Stimulated activated CD4-positive, alpha-beta T cell treated with anti-CD3 and anti-CD28 coated beads, Interleukin-12 subunit alpha, Interleukin-12 subunit beta, amount 100 ng/mL, for 48 hours (primary cell): ENCODE data around the gene SHISAL1.

ENCODE experiments used
- DNase-seq, 3 donors: peaks; one replicate each; pipeline ENCODE4 v3.0.0-alpha.2; 2020; ENCODE audit warnings: low read depth in 2 of 3, low spot score in 1 of 3

SHISAL1 gene

GRCh38 chr22:44344407-44344806, 31.7 kb upstream of the SHISAL1 start:
- DNase-seq = no peak

- no peak for DNase-seq
These were observed 29.7 kb upstream of the SHISAL1 start for GRCh38 chr22:44342347-44342956.

GRCh38 chr22:44341431-44342346, 28.9 kb upstream of the SHISAL1 start:
- no peak for DNase-seq

- no peak for DNase-seq
These were observed 27.8 kb upstream of the SHISAL1 start for GRCh38 chr22:44340271-44341239.

DNA sequence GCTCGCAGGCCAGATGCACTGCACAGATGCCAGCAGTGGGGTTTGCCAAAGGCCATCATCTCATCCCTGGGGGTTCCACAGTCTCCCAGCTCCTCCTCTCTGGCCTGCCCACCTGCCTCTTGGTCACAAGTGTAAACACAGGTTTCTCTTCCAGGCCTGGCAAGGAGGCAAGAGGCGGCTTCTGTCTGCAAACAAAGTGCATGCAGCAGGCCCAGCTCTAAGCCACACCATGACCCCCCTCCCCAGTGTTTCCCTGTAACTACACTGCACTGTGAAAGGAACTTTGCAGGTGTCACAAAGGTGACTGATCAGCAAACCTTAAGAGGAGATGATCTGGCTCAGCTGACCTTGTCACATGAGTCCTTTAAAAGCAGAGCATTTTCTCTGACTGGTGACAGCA, 26.2 kb upstream of the SHISAL1 start:
- DNase-seq = no peak

GRCh38 chr22:44338177-44338810, 25.5 kb upstream of the SHISAL1 start:
- no peak for DNase-seq

GRCh38 chr22:44337678-44338004, 24.9 kb upstream of the SHISAL1 start:
- peak in 1 of 3 donors; percentile 14 for DNase-seq

DNA sequence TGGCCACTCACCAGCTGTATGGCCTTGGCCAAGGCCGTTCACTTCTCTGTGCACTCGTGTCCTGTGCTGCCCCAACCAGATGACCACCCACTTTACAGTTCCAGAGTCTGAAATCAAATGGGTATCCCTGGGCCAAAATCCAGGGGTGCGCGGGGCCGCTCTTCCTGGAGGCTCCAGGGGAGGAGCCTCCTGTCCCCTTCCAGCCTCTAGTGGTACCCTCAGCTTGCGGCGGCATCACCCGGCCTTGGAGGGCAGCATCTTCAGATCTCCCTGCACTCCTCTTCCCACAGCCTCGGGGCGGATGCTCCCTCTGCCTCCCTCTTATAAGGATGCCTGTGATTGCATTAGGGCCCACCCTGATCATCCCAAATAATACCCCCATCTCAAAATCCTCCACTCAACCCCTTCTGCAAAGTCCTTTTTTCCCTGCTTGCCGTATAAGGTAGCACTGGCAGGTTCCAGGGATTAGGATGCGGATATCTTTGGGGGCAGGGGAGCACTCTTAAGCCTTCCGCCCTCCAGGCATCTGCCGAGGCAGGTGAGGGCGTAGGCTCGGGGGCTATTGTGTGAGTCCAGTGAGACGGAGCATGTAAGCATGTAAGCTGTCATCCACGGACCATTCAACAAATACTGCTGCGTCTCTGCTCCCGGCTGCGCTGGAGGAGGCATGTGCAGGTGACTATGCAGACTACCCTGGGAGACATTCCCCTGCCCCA, 24.4 kb upstream of the SHISAL1 start:
- no peak for DNase-seq

DNA sequence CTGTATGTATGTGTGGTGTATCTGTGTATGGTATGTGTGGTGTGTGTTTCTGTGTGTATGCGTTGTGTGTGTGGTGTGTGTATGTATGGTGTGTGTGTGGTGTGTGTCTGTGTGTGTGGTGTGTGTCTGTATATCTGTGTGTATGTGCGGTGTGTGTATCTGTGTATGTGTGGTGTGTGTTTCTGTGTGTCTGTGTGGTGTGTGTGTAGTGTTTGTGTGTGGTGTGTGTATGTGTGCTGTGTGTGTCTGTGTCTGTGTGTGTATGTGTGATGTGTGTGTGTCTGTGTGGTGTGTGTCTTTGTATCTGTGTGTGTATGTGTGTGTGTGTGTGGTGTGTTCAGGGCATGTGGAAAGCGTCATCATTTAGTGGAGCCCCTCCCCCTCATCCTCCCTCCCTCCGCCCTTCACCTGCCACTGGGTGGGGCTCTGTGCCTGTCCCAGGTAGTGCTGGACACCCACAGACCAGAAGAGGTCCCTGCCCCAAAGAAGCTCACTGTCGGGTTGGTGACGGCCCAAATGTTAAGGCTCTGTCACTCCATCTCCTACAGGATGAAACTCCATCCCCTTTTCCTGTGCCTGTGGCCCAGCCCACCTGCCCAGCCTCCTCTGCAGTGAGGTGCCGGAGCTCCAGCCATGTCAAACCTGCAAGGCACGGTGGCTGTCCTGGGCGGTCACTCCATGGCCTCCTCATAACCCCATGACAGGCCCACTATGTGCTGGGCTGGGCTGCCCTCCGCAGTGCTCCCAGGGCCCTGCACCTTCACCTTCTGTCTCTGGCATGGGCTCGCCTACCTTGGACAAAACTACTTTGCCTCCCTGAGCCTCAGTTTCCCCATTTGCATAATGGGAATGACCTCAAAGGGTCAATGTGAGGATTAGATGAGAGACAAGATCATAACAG, 23.4 kb upstream of the SHISAL1 start:
- DNase-seq = no peak

DNA sequence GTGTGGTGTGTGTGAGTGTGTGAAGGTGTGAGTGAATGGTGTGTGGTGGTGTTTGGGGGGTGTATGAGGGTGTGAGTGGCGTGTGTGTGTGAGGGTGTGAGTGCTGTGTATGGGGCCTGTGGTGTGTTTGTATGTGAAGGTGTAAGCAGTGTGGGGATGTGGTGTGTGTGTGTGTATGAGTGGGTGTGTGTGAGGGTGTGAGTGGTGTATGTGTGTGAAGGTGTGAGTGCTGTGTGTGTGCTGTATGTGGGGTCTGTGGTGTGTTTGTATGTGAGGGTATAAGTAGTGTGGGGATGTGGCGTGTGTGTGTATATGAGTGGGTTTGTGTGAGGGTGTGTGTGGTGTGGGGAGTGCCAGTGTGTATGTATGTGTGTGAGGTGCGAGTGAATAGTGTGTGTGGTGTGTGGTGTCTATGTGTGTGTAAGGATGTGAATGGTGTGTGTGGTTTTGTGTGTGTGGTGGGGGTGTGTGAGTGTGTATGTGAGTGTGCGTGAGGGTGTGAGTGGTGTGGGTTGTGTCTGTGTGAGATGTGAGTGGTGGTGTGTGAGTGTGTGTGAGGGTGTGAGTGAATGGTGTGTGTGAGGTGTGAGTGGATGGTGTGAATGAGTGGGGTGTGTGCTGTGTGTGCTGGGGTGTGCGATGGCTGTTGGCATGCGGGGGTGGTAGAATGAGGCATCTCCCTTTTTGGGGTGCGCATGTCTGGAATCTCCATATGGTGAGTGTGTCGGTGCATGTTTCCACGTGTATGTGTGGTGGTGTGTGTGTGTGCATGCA, 22.5 kb upstream of the SHISAL1 start:
- no peak for DNase-seq

DNA sequence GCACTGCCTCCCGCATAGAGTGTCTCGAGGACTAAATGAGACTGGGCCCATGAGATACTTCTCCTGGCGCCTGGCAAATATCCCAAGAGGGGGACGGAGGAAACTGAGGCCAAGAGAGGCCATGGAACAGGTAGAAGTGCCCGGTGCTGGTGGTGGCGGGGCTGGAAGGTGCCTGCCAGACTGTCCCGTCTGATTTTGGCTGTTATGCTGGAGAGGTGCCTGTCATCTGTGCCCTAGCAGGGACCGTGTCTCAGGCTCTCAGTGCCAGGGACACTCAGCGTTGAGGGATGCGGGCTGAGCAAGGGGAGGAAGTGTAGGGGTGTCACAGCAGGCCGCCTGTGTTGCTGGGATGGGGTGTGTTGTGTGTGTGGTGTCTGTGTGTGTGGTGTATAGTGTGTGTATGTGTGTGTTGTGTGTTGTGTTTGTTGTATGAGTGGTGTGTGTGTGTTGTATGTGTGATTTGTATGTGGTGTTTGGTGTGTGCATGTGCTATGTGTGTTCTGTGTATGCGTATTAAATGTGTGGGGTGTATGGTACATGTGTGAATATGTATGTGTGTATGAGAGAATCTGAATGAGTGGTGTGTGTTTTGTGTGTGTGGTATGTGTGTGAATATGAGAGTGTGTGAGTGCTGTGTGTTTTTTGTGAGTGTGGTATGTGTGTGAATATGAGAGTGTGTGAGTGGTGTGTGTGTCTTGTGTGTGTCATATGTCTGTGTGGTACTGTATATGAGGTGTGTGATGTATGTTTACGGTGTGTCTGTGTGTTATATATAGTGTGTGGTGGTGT, 21.3 kb upstream of the SHISAL1 start:
- no peak for DNase-seq

- no peak for DNase-seq
These were observed 20.2 kb upstream of the SHISAL1 start for GRCh38 chr22:44332946-44333345.

DNA sequence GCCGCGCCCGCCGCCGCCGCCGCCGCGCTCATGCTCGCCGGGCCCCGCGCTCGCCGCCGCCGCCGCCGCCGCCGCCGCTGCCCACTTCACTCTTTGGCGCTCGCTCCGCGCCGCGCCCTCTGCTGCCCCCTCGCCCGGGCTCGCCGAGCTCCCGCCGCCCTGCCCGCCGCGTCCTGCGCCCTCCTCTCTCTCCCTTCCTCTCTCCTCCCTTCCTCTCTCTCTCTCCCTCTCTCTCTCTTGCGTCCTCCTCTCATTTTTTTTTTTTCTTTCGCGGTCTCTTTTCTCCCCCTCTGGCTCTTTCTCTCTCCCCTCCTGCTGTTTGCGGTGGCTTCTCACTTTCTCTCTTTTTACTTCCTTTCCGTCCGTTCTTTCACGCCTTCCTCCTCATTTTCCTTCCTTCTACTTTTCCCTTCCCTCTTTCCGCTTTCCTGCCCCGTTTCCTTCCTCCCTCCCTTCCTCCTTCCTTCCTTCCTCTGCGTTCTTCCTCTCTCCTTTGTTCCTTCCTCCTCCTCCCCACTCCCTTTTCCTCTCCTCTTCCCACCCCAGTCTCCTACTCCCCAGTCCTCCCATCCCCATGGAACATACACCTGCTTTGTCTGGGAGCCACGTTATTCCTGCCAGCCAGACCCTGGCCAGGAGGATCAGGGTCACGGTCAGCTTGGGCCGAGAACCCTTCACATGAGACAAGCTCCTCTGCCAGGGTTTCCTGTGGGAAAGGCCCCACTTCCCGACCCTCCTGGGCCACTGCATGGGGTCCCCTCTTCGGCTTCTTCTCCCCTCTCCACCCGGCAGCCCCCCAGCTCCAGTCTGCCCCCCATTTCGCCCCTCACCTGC, 19.3 kb upstream of the SHISAL1 start:
- DNase-seq = no peak

- no peak for DNase-seq
These were observed 18.3 kb upstream of the SHISAL1 start for GRCh38 chr22:44330744-44331660.

DNA sequence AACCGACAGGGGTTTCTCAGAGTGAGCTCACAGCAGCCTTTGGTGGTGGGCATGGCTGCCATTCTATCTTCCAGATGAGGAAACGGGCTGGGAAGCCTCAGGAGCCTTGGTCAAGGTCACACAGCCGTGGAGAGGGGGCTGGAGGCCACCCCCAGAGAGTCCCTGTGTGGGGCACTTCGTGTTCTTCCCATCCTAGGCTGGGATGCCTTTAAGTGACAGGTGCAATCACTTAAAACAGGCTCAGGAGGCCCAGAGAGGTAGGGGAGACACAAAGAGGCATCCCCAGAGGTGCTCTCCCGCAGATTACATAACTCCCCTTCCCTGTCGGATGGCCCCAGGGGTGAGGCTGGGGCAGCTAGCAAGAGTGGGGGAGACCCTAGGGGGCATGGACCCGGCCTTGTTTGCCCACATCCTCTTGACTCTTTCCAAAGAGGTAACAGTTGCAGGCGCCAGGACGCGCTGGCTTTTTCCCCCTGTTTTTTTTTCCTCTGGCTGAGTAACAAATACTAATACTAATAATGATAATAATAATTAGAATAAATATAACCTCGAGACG, 17.5 kb upstream of the SHISAL1 start:
- no peak for DNase-seq
